CMK (cell line): ENCODE results near the gene PEX12.
"Not testable (repeated sequence)": the region's sequence is repeated elsewhere in the genome, so short reads cannot be mapped to it uniquely, and the experiment has no call there.

Experiments used
- DNase-seq: peaks from one replicate; pipeline ENCODE4 v3.0.0-alpha.2; 2010; ENCODE audit warnings: low read depth

PEX12 gene

DNA sequence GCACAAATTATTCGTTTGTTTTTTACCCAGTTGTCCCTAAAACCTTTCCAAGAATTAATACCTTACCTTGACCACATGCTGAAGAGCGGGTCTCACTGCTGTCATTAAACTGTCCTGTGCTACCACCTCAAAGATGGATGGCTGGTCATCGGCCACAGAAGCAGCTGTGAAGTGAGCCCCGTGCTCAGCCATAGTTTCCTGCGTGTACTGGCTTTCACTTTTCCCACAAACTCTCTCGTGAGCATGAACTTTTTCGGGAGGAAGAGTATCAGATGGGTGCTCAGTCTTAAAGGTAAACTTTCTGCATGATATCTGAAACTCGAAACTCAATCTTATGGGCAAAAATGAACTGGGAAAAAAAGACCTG, 558 bp downstream of the PEX12 start:
- no peak for DNase-seq

DNA sequence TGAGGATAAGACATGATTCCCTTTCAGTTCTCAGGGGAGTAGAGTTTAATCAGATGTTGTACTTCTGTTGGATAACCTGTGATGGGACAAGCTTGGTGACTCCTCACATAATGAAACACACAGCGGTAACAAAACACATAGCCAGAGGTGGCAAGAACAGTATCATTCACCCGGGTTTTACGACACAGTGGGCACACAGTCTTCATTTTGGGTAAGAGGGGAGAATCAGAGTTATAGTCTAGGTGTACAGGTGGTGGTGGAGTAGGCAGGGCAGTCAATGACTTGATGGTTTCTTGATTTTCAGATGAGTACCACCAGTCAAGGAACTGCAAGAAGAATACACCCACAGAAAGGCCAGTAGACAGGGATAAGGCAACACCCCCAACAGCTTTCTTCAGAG, 2.6 kb downstream of the PEX12 start:
- DNase-seq, result no peak

DNA sequence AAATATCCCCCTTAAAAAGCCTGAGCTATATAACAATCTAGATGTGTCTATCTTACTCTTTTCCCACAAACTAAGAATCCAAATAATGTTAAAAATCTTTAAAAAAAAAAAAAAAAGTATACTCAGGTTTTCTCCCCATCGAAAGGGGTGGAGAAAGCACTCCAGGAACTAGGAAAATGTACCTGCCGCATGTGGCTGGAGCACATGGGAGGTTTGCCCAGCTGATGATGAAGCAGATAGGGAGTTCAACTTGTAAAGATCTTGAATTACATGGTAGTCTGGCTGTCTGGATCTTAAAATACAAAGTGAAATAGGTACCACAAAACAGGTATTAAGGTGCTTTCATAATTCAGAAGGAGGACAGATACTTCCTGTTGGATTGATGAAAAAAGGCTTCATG, 9.0 kb downstream of the PEX12 start:
- DNase-seq, result no peak

DNA sequence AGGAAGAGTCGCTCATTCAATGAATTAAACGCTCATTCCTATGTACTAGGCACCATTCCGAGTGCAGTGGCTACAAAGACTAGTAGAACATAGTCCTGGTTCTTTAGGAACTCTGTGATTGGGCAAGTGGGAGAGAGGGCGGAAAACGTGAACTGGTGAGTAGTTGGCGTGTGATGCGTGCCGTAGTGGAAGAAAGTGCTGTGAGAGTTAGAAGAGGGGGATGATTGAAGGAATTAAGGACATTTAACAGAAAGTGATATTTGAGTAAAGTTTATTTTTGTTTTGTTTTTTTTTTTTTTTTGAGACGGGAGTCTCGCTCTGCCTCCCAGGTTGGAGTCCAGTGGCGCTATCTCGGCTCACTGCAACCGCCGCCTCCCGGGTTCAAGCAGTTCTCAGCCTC, 9.8 kb downstream of the PEX12 start:
- DNase-seq, result no peak

DNA sequence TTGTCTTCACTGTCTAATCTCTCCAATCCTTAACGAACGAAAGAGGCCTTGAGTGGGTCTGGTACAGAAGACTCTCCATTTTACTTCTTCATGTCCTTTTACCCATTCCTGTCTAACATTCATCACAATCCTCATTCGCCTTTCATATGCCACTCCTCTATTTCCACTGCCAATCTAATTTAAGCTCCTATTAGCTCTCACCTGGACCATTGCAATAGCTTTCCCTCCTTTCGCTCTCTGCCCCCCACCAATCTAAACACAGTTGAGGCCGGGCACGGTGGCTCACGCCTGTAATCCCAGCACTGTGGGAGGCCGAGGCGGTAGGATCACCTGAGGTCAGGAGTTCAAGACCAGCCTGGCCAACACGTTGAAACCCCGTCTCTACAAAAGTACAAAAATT, 11.4 kb downstream of the PEX12 start:
- DNase-seq, result no peak

DNA sequence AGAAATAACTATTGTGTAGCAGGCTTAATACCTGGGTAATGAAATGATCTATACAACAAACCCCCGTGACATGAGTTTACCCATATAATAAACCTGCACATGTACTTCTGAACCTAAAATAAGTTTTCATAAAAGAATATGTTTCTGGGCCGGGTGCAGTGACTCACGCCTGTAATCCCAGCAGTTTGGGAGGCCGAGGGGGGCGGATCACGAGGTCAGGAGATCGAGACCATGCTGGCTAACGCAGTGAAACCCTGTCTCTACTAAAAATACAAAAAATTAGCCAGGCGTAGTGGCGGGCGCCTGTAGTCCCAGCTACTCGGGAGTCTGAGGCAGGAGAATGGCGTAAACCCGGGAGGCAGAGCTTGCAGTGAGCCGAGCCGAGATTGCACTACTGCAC, 15.2 kb downstream of the PEX12 start:
- DNase-seq, result not testable (repeated sequence)

DNA sequence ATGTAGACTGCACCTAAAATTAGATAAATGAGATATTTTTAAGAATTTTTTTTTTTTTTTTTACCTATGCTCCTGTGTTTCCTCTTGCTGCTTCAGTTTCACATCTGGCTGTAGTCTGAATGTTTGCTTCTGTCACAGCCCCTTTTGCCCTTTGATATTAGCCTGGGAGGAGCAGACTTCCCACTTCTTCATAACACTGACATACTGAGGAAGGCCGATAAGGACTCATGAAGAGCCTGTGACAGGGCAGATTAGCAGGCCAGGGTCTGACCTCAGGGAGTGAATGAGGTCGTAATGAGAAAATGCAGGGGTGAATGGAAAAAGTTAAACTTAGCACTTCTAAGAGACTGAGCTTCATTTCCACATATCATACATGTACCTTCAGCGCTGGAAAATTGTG, 17.7 kb downstream of the PEX12 start, which contains the start of gene SLFN14:
Gene SLFN14, minus strand, starts transcription at position 117 of the 400 bp plus-strand sequence. CDS start 2,757 bp downstream, outside the sequence.
- DNase-seq, result peak; percentile 96

DNA sequence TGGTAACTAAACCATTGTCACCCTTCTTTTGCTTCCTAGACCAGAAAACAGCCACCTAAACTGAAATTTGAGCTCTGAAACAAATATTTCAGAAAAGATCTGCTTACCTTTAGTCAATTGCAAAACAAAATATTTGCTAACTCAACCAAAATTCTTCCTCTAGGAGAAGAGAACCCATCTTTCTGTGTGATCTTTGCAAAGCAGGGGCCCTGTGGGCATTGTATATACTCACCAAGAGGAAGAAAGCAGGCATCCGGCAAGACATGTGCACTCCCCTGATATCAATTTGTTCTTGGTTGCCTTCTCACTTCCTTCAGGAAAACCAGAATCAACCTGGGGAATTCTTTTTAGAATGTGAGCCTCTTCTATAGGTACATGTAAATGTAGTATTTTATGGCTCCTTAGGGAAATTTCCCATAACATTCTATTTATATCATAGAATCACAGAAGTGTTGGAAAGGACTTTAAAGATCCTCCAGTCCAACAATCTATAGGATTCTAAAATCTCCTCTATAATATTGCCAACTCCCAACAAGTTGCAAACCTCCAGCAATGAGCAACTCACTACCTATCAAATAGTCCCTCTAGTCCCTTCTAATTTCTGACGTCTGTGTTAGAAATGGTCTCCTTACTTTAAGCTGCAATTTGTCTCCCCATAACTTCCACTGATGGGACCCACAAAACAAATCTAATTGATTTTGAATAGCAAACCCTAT, 18.7 kb downstream of the PEX12 start:
- no peak for DNase-seq

DNA sequence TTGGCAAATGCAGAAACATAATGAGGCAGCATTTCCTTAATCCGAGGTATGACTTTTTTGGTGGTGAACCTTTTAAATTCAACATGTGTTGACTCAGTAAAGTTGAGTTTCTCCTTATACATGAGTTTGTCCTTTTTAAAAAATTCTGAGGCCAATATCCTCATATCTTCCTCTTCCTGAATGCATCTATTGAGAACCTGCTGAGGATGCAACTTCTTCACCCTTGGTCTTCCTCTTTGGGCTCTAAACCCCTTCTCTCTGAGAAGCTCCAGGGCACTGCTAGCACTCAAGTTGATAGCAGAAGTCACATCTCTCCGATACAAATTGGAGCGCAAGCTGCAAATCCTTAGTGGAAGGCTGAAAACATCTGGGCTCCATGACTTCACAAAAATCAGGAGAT, 21.0 kb downstream of the PEX12 start:
- DNase-seq, result no peak

DNA sequence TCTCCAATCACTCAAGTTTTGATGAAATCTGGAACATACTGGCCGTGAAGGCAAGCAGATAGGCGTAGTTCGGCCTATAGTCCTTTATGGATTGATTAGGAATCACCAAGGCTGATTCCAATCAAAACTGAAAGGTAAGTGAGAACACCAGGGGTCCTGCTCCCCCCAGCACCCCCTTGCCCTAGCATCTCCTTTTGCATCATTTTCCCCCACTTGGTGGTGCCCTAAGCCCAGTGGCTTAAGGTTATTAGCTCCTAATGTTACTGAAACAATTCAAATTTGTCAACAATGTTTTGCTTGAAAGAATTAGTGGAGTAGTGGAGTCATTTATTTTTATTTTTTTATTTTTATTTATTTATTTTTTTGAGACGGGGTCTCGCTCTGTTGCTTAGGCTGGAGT, 22.7 kb downstream of the PEX12 start:
- no peak for DNase-seq

DNA sequence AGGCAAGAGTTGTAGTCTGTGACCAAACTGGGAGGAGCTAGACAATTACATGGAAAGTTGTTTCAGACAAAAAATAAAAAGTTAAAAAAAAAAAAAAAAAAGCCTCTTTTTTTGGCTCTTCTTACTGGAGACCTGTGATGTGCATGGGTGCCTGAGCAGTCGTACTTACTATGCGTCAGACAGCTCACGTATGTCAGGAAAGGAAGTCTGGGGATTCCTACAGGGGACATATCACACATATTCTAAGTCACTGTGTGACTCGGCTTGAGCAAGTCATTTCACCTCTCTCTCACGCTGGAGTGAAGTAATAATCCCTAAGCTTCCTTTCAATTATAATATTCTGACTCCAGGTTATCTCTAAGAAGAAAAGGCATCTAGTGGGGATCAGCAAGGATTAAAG, 23.7 kb downstream of the PEX12 start:
- no peak for DNase-seq

DNA sequence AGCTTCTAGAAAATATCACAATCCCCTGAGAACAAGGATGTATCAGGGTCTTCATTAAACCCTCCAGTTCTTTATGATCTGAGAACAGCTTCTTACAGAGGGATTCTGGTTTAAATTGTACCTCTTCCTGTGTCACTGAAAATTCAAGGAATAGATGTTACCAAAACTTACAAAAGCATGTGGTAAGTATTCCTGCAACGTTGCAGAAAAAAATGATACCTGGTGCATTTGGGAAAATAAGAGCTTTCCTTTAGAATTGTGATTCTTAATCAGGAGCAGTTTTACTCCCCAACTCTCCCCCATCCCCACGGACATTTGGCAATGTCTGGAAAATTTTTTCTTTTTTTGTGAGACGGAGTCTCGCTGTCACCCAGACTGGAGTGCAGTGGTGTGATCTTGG, 25.1 kb downstream of the PEX12 start:
- DNase-seq, result no peak

DNA sequence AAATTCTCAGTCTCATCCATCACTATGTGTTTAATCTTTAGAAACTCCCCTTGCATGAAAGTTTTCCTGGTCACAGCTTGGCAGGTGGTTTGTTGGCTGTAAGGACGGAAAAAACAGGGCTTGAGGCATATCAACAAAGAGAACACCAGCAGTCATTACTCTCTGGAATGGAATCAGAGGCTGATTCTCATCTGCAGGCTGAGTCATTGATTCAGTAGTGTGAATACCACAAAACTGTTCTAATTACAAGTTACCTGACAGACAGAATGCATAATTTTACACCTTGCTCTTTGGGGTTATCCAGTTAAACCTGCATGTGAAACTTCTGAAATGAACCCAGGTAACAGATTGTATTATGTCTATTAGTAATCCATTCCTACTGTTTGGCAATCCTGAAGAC, 29.4 kb downstream of the PEX12 start:
- DNase-seq, result no peak

DNA sequence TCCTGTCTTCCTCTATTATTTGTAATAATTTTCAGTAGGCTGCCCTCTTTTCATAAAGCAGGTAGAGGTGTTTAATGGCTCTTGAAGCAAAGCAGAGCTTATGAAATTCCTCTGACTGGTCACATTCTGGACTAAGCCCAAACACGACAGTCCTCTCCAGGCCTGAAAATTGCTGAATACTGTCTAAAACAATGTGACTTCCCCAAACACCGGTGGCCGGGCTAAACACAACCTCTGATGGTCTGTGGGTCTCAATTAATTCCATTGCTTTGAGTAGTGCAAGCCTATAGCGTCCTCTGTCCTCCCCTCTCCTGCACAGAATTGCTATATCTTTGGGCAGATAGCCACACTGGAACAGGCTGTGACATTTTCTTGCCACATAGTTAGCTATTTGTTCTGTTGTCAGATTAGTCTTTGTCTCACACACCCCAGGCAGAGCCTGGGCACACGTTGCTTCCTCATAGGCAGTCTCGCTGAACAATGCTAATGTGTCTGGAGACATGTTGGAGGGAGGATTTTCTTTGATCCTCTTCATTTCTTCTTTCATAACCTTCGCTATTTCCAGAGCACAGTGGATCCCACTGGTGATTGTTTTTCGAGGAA, 30.1 kb downstream of the PEX12 start:
- no peak for DNase-seq

DNA sequence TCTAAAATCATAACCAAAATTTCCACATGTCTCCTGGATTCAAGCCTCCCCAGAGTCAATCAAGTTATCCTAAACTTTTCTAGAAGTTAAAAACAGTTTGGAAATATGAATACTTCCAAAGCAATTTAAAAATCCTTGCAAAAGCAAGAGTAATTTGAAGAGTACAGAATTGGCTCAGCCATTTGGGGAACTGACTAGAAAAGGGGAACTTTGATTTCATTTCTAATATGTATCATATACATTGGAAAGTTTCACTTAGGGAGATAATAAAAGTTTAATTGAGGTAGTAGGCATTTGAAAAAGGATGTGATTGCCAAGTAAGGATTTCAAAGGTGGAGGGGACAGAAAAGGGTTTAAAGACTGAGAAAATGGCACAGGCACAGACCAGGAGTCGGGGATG, 31.9 kb downstream of the PEX12 start:
- no peak for DNase-seq

DNA sequence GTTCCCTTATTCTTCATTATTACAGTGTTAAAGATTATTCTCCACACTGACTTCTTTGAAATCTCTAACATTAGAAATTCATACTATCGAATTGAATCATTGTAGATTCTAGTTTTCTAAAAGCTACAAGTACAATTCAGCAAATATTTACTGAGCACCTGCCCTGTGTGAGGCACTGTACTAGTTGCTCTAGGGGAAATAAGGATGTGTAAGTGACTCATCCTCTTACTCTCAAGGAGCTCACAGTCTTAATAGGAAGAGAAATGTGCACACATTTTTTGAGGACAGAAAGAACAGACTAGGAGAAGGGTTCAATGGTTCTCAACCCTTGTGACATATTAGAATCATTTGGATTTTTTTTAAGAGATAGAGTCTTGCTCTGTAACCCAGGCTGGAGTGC, 33.2 kb downstream of the PEX12 start:
- no peak for DNase-seq

DNA sequence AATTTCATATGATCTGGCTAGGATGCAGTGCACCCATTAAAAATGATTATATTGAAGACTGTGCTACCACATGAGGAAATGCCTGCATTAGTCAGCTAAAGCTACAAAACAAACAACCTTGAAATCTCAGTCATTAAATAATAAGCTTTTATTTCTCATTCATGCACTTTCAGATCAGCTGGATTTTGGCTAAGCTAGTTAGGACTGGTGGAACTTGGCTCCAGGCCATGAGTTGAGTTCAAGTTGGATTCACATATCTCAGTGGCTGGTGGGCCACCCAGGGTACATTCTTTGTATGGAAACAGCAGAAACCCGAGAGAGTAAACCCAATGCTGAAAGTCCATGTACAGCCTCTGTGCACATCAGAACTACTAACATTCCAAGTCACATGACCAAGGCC, 34.5 kb downstream of the PEX12 start:
- no peak for DNase-seq

DNA sequence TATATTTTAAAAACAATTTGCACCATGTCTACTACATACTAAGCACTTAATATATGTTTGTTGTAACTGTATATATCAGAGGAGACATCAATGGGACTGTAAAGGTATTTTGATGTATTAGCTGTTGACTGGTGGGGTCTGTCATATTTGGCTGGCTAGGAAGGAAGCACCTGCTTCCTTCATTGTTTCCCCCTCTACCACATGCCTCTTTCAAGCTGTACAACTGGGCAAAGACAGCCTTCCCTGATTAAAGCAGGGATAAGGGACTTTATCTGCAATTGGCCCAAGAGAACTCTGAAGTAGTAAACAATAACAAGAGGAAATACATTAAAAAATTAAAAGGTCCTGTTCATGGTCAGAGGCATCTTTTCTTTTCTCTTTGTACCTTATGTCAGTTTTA, 35.4 kb downstream of the PEX12 start:
- DNase-seq, result no peak

DNA sequence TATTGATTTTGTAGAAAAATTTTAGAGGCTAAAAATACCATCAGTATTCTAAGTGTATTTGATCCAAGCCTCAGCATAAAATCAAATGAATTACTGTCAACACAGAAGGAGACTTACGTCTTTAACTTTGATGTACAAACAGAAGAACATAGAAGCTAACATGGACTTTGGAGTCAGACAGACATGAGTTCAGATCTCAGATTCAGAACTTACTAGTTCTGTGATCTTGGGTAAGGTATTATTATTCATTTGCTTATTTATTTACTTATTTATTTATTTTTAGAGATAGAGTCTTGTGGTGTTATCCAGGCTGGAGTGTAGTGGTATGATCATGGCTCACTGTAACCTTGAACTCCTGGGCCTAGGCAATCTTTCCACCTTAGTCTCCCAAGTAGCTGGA, 36.9 kb downstream of the PEX12 start:
- no peak for DNase-seq

DNA sequence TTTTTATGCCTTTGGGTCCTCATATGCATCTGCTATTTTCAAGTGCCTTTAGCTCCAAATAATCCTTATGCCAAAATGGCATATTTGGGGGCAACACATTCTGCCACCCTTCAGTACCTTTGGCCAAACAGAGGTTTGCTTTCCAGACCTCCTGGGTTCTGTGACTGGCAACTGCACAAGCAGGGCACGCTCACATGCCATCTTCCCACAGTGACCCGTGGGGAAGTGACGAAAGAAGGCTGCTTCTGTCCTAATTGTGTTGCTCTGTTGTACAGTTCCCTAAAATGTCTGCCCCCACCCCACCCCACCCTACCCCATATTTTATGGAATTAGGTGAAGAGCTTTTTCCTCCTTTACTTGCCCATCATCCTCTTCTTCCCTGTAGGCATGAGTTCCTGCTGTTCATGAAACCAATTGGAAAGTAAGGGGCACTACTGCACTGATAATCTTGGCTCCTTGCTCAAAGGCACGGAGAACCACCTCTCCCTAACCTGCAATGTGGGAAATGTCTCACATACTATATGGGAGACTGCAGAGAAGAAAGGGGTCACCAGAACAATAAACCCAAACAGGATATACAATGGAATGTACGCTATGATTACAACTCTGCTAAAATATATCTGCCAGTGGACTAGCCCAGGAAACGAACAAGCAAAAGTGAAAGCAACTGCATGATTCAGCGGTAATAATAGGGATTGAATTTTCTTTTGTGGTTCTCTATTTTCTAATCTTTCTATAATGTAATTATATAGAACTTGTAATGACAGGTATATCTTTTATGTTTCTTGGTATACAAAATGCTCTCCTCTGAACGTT, 37.6 kb downstream of the PEX12 start:
- DNase-seq, result no peak

DNA sequence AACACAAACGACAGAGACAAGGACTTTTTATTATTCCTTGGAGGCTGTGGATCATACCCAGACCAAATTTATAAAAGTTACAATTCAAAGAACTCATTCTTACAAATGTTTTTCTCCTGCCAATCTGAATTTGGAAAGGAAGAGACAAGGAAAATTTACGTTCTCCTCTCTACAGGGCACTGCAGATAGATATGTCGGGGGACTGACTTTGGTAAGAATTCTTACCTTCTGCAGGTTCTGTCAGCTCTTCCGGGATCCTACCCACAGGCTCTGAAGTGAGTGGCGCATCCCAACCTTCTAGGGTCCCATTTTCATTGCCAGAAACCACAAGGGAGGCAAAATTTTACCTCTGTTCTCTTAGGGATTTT, 38.7 kb downstream of the PEX12 start:
- DNase-seq, result no peak

DNA sequence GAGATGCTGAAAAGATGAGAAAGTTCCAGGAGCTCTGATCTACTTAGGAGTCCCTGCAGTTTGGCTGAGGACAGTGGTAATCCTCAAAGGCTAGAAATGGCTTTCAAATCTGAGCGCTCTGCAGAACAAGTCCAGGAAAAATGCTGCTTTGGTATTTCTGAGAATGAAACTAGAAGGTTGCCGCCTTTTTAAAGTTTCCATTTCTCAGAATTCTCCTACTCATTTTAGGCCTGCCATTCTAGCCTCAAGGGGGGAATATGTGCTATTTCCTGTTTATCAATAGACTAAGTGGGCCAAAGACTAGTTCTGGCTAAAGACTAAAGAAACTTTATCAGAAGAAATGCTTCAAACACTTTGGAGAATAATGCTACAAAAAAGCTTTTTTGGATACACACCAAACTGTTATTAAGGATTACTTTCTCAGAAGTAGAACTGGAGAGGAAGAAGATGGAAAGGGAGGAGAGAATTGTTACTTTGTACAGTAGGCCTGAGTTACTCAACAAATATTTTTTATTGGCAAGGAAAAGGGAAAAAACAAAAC, 40.7 kb downstream of the PEX12 start, which contains the start of gene SLFN12L:
Gene SLFN12L, minus strand, starts transcription at position 78 of the 541 bp plus-strand sequence. CDS start 15,314 bp downstream, outside the sequence.
- no peak for DNase-seq

DNA sequence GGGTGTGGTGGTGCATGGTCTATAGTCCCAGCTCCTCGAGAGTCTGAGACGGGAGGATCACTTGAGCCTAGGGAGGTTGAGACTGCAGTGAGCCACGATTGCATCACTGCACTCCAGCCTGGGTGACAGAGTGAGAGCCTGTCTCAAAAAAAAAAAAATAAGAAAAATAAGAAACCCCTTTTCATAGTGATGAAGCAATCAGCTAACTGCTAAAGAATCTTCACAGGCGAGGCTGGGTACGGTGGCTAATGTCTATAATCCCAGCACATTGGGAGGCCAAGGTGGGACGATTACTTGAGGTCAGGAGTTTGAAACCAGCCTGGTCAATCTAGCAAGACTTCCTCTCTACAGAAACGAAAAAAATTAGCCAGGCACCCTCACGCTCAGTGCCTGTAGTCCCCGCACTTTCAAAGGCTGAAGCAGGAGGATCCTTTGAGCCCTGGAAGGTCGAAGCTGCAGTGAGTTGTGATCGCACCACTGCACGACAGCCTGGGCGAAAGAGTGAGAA, 41.7 kb downstream of the PEX12 start:
- no peak for DNase-seq
